22Rv1 (cell line): ENCODE data around the gene KPNB1.

ENCODE experiments used
- H3K27ac ChIP-seq: fragments of 450-650 bp; 2 replicates; pipeline ENCODE4 v1.5.1; 2017
- ZFX ChIP-seq: fragments of 450-650 bp; IDR thresholded peaks from 2 replicates; pipeline ENCODE4 v1.6.1; 2017; ENCODE audit warnings: antibody characterized with exemption, borderline replicate concordance
- TF ChIP-seq, protein P1 (sequence below): fragments of 450-650 bp; IDR thresholded peaks from 2 replicates; pipeline ENCODE4 v1.5.1; 2017; ENCODE audit warnings: mild to moderate bottlenecking

Gene KPNB1

DNA sequence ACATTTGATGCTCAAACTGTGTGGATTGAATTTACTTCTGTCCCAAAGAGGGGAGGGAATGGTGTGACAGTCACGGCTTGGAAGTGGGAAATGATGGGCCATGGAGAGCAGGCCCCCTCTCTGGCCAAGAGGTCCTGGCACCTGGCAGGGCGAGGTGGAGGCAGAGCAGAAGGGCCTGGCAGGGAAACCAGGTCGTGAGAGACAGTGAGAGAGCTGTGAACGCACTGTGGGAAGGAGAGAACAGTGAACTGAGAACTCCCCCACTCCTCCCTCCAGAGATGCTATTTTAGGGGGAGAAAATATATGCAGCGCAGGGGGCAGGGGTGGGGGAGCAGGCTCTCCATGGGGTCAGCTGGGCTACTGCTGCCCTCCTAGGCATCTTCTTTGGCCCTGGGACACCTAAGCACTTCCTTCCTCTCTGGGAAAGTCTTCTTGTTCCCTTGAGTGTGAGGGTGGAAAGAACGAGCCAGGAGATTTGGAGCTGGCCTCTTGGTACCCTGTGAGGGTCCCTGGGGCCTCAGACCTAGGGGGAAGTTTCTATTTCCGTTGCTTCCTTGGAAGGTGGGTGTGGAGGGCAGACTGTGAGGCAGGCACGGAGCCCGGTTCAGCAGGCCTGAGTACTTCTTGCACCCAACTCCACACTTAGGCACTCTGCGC is 66.1 kb downstream of the KPNB1 start:
- no peak overlapping the region for H3K27ac ChIP-seq
- TF ChIP-seq, protein P1, sequence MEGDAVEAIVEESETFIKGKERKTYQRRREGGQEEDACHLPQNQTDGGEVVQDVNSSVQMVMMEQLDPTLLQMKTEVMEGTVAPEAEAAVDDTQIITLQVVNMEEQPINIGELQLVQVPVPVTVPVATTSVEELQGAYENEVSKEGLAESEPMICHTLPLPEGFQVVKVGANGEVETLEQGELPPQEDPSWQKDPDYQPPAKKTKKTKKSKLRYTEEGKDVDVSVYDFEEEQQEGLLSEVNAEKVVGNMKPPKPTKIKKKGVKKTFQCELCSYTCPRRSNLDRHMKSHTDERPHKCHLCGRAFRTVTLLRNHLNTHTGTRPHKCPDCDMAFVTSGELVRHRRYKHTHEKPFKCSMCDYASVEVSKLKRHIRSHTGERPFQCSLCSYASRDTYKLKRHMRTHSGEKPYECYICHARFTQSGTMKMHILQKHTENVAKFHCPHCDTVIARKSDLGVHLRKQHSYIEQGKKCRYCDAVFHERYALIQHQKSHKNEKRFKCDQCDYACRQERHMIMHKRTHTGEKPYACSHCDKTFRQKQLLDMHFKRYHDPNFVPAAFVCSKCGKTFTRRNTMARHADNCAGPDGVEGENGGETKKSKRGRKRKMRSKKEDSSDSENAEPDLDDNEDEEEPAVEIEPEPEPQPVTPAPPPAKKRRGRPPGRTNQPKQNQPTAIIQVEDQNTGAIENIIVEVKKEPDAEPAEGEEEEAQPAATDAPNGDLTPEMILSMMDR, result no peak
- TF ChIP-seq ZFX, result no peak

DNA sequence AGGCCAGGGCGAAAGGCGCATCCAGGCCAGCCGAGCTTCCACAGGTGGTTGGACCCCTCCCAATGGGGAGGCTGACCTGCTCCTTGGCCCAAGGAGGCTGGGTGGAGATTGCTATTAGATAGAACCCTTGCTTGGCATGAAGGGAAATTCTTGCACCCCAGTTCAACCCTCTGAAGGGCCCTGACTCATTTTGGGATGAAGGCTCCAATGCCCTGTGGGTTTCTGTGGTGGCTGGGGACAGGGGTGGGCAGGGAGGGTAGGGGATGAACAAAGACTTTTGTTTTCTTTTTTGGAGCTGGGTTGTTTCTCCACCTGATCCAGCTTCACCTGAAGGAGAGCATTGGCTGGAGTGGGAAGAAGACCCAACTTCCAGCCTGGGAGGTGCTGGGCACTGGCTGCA is 66.7 kb downstream of the KPNB1 start:
- no peak for TF ChIP-seq ZFX
- TF ChIP-seq, protein P1, result no peak
- no peak overlapping the region for H3K27ac ChIP-seq

GRCh38 chr17:47717261-47717697 is 67.6 kb downstream of the KPNB1 start:
- no peak overlapping the region for H3K27ac ChIP-seq
- TF ChIP-seq, protein P1, result peak; percentile 60
- TF ChIP-seq ZFX, result no peak

- no peak overlapping the region for H3K27ac ChIP-seq
- TF ChIP-seq ZFX, result no peak
- TF ChIP-seq, protein P1, result no peak
Measured at GRCh38 chr17:47717979-47718621, 68.4 kb downstream of the KPNB1 start.

- TF ChIP-seq, protein P1, result no peak
- no peak for TF ChIP-seq ZFX
- no peak overlapping the region for H3K27ac ChIP-seq
Measured at GRCh38 chr17:47718634-47719405, 69.1 kb downstream of the KPNB1 start.

GRCh38 chr17:47719411-47720152 is 69.9 kb downstream of the KPNB1 start:
- H3K27ac ChIP-seq, result no peak overlapping the region
- TF ChIP-seq, protein P1, result no peak
- TF ChIP-seq ZFX, result no peak
